AG04449 (cell line): ENCODE data around the gene NEMP1.

Source experiments
- CTCF ChIA-PET: fragments of 350-600 bp; formaldehyde crosslinking; extraction: SDS; loops from one replicate; lab custom pipeline; 2021; ENCODE audit warnings: antibody characterized with exemption; lab: Yijun Ruan, JAX
- POLR2A ChIA-PET: fragments of 400-600, 350-600 bp; formaldehyde crosslinking; extraction: SDS; loops from one replicate; lab custom pipeline; 2020; ENCODE audit warnings: antibody characterized with exemption, inconsistent platforms; lab: Yijun Ruan, JAX
- DNase-seq: peaks from one replicate; pipeline ENCODE4 v3.0.0-alpha.2; 2010; ENCODE audit warnings: low read depth, low spot score
- H3K4me3 ChIP-seq: 2 replicates; pipeline ENCODE4 v1.5.1; 2011; ENCODE audit warnings: low read depth, mild to moderate bottlenecking, control low read depth, low read length
- CTCF ChIP-seq: IDR thresholded peaks from one replicate; pipeline ENCODE4 v1.5.1; 2011; ENCODE audit warnings: mild to moderate bottlenecking, moderate library complexity, low read length, control low read depth, inconsistent platforms; ENCODE audit not compliant: insufficient read depth; ENCODE audit errors: missing control alignments

The NEMP1 gene

DNA sequence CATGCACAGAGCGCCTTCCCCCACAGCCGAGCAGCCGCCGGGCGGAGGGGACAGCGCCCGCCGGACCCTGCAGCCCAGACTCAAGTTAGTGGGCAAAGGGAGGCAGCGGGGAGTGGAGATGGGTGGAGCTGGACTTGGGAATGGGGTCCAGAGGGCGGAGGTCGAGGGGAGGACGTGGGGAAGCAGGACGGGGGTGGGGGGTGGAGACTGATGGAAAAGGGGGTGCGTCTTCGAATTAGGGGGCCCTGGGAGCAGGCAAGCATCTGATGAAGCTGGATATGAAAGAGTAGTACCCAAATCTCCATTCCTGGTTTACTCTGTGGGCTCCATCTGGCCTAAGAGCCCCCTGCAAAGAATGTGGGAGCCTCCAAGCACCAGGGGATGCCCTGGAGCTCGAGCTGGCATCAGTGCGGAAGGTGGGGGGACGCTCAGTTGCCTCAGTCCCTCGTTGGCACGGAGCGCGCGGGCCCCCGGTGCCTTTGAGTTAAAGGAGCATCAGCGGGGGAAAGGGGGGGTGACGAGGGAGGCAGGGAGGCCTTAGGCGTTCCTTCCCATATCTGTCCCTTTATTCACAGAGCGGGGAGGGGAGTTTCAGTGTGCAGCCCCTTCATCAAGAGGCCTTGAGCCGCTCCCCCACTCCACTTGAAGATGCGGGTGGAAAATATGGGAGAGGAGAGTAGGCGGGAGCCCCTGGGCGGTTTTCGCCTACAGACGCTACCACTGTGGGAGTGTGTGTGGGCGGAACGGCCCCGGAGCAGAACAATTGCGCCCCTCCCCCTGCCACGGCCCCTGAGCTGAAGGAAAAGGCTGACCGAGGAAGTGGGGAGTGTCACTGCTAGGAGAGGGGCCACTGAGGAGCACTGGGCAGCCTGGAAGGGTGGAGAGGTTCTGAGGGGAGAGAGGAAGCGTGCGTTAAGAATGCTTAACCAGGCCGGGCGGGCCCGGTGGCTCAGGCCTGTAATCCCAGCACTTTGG lies 11.0 kb upstream of the NEMP1 start:
- no peak for DNase-seq
- TF ChIP-seq CTCF: no peak
- POLR2A ChIA-PET: interaction anchor here (0.8 to 5.0 kb wide), 8 partner anchors 8 to 38 kb away, joined by 3 to 81 read pairs (median 4); partner anchors contain the start of genes LRP1, NEMP1 and STAT6
- peak overlapping the region; percentile 91 for H3K4me3 ChIP-seq
- CTCF ChIA-PET: interaction anchor here (0.8 to 16.5 kb wide), 10 partner anchors 16 to 154 kb away, joined by 3 to 218 read pairs (median 4); partner anchors contain the start of gene STAT6

DNA sequence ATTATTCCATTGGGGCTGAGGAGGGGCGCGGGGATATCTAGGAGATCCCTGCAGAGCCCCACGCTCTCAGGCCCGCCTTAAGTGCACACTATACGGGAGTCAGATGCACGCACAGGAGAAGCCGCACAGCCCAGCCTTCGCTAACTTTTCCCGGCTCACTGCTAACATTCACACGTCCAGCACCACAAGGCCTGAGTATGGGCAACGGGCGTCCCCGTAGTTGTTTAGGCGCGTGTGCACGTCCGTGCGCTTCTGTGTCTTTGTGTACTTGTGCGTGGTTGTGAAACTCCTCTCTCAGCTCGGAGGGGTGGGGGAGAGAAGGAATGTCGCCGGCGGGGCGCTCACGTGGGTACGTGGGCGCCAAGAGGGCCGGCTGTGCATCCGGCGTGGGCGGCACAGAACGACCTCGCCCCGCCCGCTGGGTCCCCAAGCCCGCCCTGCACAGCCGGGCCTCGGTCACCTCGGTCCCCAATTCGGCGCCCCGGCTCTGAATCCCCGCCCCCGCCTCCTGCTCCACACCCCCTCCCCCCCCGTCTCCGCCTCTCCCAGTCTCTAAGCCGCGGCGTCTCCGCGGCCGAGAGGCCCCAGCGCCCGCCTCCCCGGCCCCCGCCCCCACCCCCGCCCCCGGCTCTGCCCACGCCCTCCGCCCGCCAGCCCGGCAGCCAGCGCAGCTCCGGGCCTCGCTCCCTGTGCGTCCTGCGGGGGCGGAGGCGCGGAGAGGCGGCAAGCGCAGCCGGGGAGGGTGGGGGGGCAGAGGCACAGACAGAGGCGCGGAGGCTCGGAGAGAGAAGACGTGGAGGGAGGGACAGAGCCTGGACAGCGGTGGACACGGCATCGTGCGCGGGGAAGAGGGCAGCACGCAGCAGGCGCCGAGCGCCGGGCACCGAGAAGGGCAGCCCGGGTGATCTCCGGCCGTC lies 10.0 kb upstream of the NEMP1 start, which contains the start of gene NAB2:
Gene NAB2 (plus strand): TSS at position 761 of the 917 bp plus-strand sequence. CDS start 158 bp downstream, outside the sequence.
- H3K4me3 ChIP-seq: peak within 1 kb of the TSS; percentile 91
- POLR2A ChIA-PET: interaction anchor here (0.6 to 5.0 kb wide), 15 partner anchors 9 to 370 kb away, joined by 3 to 81 read pairs (median 4); partner anchors contain the start of genes LRP1, NEMP1, SHMT2 and STAT6
- no peak for TF ChIP-seq CTCF
- DNase-seq: peak; percentile 82
- CTCF ChIA-PET: interaction anchor here (0.8 to 16.5 kb wide), 9 partner anchors 10 to 155 kb away, joined by 3 to 218 read pairs (median 3); partner anchors contain the start of genes NEMP1 and STAT6

- H3K4me3 ChIP-seq: peak overlapping the region; percentile 79
- DNase-seq: peak; percentile 88
- ChIA-PET POLR2A (interaction anchor here (0.8 to 5.0 kb wide), 12 partner anchors 9 to 371 kb away, joined by 3 to 81 read pairs (median 4); partner anchors contain the start of genes NACA, NEMP1, SHMT2 and STAT6), CTCF (interaction anchor here (0.8 to 16.5 kb wide), 5 partner anchors 9 to 126 kb away, joined by 3 to 218 read pairs (median 4); partner anchors contain the start of genes NEMP1 and STAT6)
- no peak for TF ChIP-seq CTCF
Measured at GRCh38 chr12:57087691-57088353, 9.2 kb upstream of the NEMP1 start.

- DNase-seq: no peak
- POLR2A ChIA-PET: interaction anchor here (0.8 to 5.0 kb wide), 10 partner anchors 8 to 362 kb away, joined by 3 to 81 read pairs (median 4); partner anchors contain the start of genes NACA, NEMP1, SHMT2 and STAT6
- CTCF ChIA-PET: interaction anchor here (0.6 to 16.5 kb wide), 5 partner anchors 8 to 127 kb away, joined by 3 to 218 read pairs (median 4); partner anchors contain the start of genes NEMP1 and STAT6
- TF ChIP-seq CTCF: no peak
- H3K4me3 ChIP-seq: peak overlapping the region; percentile 79
Measured at GRCh38 chr12:57087010-57087690, 8.6 kb upstream of the NEMP1 start.
